Loucy (cell line): Measurements from ENCODE around the gene NEU4.
"Not testable (repeated sequence)": the region's sequence is repeated elsewhere in the genome, so short reads cannot be mapped to it uniquely, and the experiment has no call there.

Experiments
- H2AFZ ChIP-seq: fragments of 200-600 bp; sonication (generic); 2 replicates; pipeline ENCODE4 v1.6.0; 2016; ENCODE audit warnings: antibody characterized with exemption, mild to moderate bottlenecking, low read length, moderate library complexity
- H3F3A ChIP-seq: fragments of 200-600 bp; 2 replicates; pipeline ENCODE4 v1.6.0; 2016; ENCODE audit warnings: antibody characterized with exemption, low read depth, mild to moderate bottlenecking
- H3K27me3 ChIP-seq: fragments of 200-600 bp; sonication (generic); 2 replicates; pipeline ENCODE4 v1.6.1; 2014; ENCODE audit warnings: low read length, mild to moderate bottlenecking; ENCODE audit not compliant: insufficient read depth, poor library complexity, severe bottlenecking
- H3K36me3 ChIP-seq: fragments of 200-600 bp; sonication (generic); 2 replicates; pipeline ENCODE4 v1.6.1; 2016; ENCODE audit warnings: low read length; ENCODE audit not compliant: insufficient read depth
- H3K4me1 ChIP-seq: fragments of 200-600 bp; sonication (generic); 2 replicates; pipeline ENCODE4 v1.5.1; 2014; ENCODE audit warnings: low read length, mild to moderate bottlenecking; ENCODE audit not compliant: insufficient read depth, poor library complexity, severe bottlenecking
- H3K4me2 ChIP-seq: fragments of 200-600 bp; sonication (generic); 2 replicates; pipeline ENCODE4 v1.6.0; 2014; ENCODE audit warnings: antibody characterized with exemption, low read length, low read depth, mild to moderate bottlenecking; ENCODE audit not compliant: poor library complexity, severe bottlenecking
- H3K4me3 ChIP-seq: fragments of 200-600 bp; sonication (generic); 2 replicates; pipeline ENCODE4 v1.5.1; 2014; ENCODE audit warnings: low read length, mild to moderate bottlenecking, mixed read lengths; ENCODE audit not compliant: poor library complexity, severe bottlenecking
- H3K79me2 ChIP-seq: fragments of 200-600 bp; sonication (generic); 2 replicates; pipeline ENCODE4 v1.6.1; 2014; ENCODE audit warnings: low read length; ENCODE audit not compliant: insufficient read depth
- H3K9ac ChIP-seq: fragments of 200-600 bp; sonication (generic); 2 replicates; pipeline ENCODE4 v1.6.0; 2014; ENCODE audit warnings: mild to moderate bottlenecking, low read depth, low read length, moderate library complexity; ENCODE audit not compliant: poor library complexity, severe bottlenecking
- H3K9me2 ChIP-seq: fragments of 200-600 bp; sonication (generic); replicated peaks from 2 replicates; pipeline ENCODE4 v1.6.1; 2016; ENCODE audit warnings: low read depth, low read length, mixed read lengths
- H3K9me3 ChIP-seq: fragments of 200-600 bp; sonication (generic); 2 replicates; pipeline ENCODE4 v1.6.1; 2014; ENCODE audit warnings: mild to moderate bottlenecking, antibody characterized with exemption, low read length, low read depth; ENCODE audit not compliant: insufficient read depth
- H4K20me1 ChIP-seq: fragments of 200-600 bp; sonication (generic); 2 replicates; pipeline ENCODE4 v1.6.0; 2014; ENCODE audit warnings: antibody characterized with exemption, low read length, mild to moderate bottlenecking; ENCODE audit not compliant: insufficient read depth, poor library complexity, severe bottlenecking
- EZH2phosphoT487 ChIP-seq: fragments of 200-600 bp; IDR thresholded peaks from 2 replicates; pipeline ENCODE4 v1.6.1; 2018; ENCODE audit warnings: antibody characterized with exemption, mild to moderate bottlenecking, moderate library complexity, borderline replicate concordance
- TF ChIP-seq, protein P1 (sequence below): fragments of 200-600 bp; sonication (generic); conservative IDR thresholded peaks from 2 replicates; pipeline ENCODE4 v1.5.1; 2014; ENCODE audit warnings: mild to moderate bottlenecking, antibody characterized with exemption, low read length

Gene NEU4, protein sequence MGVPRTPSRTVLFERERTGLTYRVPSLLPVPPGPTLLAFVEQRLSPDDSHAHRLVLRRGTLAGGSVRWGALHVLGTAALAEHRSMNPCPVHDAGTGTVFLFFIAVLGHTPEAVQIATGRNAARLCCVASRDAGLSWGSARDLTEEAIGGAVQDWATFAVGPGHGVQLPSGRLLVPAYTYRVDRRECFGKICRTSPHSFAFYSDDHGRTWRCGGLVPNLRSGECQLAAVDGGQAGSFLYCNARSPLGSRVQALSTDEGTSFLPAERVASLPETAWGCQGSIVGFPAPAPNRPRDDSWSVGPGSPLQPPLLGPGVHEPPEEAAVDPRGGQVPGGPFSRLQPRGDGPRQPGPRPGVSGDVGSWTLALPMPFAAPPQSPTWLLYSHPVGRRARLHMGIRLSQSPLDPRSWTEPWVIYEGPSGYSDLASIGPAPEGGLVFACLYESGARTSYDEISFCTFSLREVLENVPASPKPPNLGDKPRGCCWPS

DNA sequence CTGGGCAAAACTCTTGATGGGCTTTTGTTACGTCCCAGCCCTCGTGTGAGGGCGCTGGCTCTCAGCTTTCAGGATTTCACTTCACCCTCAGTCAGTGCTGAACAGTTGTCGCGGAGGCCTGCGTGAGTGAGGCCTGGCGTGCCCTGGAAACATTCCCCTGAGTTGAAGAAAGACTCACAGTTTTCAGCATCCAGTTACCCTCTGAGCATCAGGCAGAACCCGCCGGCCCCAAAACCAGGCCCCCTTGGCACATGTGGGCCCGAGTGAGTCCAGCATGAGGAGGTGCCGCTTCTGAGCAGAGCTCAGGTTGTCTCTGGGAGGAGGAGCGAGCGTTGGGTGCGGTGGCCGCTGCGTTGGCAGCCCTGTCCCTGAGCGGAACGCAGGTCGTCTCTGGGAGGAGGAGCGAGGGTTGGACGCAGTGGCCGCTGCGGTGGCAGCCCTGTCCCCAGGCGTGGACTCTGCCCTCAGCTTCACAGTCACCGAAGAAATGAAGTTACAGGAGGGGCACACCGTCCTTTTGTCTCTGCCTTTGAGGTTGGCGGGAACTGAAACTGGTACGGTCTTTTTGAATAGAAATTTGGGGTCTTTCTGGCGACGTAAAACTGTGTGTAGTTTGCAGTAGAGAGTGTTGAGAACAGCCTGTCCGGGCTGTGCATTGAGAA is at the start of gene NEU4:
Gene NEU4 (plus strand): TSS at position 473 of the 662 bp plus-strand sequence. CDS start 5,292 bp downstream, outside the sequence.
- Histone ChIP-seq H3K36me3 (no peaks in the 10 kb centered on the region), H3K9me2 (no peaks in the 10 kb centered on the region), H2AFZ (no peak within 1 kb of the TSS), H4K20me1 (no peaks in the 10 kb centered on the region), H3K9me3 (no peaks in the 10 kb centered on the region), H3K4me3 (no peak within 1 kb of the TSS), H3K27me3 (no peaks in the 10 kb centered on the region), H3F3A (no peaks in the 10 kb centered on the region), H3K4me2 (no peak within 1 kb of the TSS), H3K9ac (no peak within 1 kb of the TSS), H3K79me2 (no peaks in the 10 kb centered on the region), H3K4me1 (peaks cover 15% of the 10 kb centered on the region)
- TF ChIP-seq EZH2phosphoT487 = no peak

DNA sequence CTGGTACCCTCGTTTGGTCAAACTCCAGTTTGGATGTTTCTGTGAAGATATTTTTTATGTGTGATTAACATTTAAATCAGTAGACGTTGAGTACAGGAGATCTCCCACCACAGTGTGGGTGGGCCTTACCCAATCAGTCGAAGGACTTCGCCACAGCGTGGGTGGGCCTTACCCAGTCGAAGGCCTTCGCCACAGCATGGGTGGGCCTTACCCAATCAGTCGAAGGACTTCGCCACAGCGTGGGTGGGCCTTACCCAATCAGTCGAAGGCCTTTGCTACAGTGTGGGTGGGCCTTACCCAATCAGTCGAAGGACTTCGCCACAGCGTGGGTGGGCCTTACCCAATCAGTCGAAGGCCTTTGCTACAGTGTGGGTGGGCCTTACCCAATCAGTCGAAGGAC is 49.1 kb upstream of the NEU4 start:
- not testable (repeated sequence) for H3K9me2 ChIP-seq, H3K4me2 ChIP-seq, H3K27me3 ChIP-seq, H2AFZ ChIP-seq, H4K20me1 ChIP-seq, H3K9ac ChIP-seq, H3K36me3 ChIP-seq, H3K9me3 ChIP-seq, H3K4me3 ChIP-seq, H3K79me2 ChIP-seq, H3F3A ChIP-seq
- H3K4me1 ChIP-seq = peaks cover 14% of the 10 kb centered on the region

GRCh38 chr2:241760301-241760771 is 48.7 kb upstream of the NEU4 start:
- TF ChIP-seq, protein P1, sequence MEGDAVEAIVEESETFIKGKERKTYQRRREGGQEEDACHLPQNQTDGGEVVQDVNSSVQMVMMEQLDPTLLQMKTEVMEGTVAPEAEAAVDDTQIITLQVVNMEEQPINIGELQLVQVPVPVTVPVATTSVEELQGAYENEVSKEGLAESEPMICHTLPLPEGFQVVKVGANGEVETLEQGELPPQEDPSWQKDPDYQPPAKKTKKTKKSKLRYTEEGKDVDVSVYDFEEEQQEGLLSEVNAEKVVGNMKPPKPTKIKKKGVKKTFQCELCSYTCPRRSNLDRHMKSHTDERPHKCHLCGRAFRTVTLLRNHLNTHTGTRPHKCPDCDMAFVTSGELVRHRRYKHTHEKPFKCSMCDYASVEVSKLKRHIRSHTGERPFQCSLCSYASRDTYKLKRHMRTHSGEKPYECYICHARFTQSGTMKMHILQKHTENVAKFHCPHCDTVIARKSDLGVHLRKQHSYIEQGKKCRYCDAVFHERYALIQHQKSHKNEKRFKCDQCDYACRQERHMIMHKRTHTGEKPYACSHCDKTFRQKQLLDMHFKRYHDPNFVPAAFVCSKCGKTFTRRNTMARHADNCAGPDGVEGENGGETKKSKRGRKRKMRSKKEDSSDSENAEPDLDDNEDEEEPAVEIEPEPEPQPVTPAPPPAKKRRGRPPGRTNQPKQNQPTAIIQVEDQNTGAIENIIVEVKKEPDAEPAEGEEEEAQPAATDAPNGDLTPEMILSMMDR = no peak
- no peak for TF ChIP-seq EZH2phosphoT487
- Histone ChIP-seq H3K4me1 (peaks cover 14% of the 10 kb centered on the region), H4K20me1 (no peaks in the 10 kb centered on the region), H3K9me3 (no peaks in the 10 kb centered on the region), H2AFZ (no peak overlapping the region), H3F3A (no peaks in the 10 kb centered on the region; the same call in 1 of the 2 replicates), H3K4me2 (no peak overlapping the region), H3K9ac (no peak overlapping the region), H3K4me3 (no peak overlapping the region), H3K27me3 (no peaks in the 10 kb centered on the region), H3K79me2 (no peaks in the 10 kb centered on the region), H3K9me2 (no peaks in the 10 kb centered on the region), H3K36me3 (no peaks in the 10 kb centered on the region)

- no peaks in the 10 kb centered on the region; the same call in 1 of the 2 replicates for H3F3A ChIP-seq
- no peaks in the 10 kb centered on the region for H4K20me1 ChIP-seq
- no peak overlapping the region for H3K4me2 ChIP-seq
- H3K4me1 ChIP-seq = peaks cover 14% of the 10 kb centered on the region
- no peaks in the 10 kb centered on the region for H3K9me2 ChIP-seq
- no peak overlapping the region for H3K9ac ChIP-seq
- H3K36me3 ChIP-seq = no peaks in the 10 kb centered on the region
- no peak for TF ChIP-seq EZH2phosphoT487
- no peak overlapping the region for H2AFZ ChIP-seq
- H3K27me3 ChIP-seq = no peaks in the 10 kb centered on the region
- H3K9me3 ChIP-seq = no peaks in the 10 kb centered on the region
- H3K79me2 ChIP-seq = no peaks in the 10 kb centered on the region
- H3K4me3 ChIP-seq = no peak overlapping the region
Observed at GRCh38 chr2:241762321-241762932, 46.6 kb upstream of the NEU4 start.
